Naive thymus-derived CD4-positive, alpha-beta T cell (primary cell): ENCODE results near the gene ARHGEF40. TPM values are rescaled to one million over a fixed set of nuclear protein-coding genes. Genes with fewer than 3 reads are reported as not detected.

ENCODE experiments used
- ATAC-seq: fragments of 150-1000 bp; cut with Tn5 transposase; 2 replicates; pipeline ENCODE4 v1.10.0; 2021; ENCODE audit warnings: mild to moderate bottlenecking, moderate library complexity
- CTCF ChIA-PET: fragments of 350-600 bp; sonication (Branson Sonifier 250); formaldehyde crosslinking; loops from one replicate; lab custom pipeline; 2021; ENCODE audit warnings: antibody characterized with exemption; lab: Charles Lee
- POLR2A ChIA-PET: fragments of 350-600 bp; sonication (Branson Sonifier 250); formaldehyde crosslinking; loops from one replicate; lab custom pipeline; 2021; ENCODE audit warnings: antibody characterized with exemption, inconsistent platforms; lab: Charles Lee
- DNase-seq, 9 donors: peaks; one replicate each; pipeline versions ENCODE4 v3.0.0 to v3.0.0-alpha.2; 2020 to 2022; ENCODE audit warnings: mixed read lengths in 1 of 9
- H3K27ac ChIP-seq: one replicate; pipeline ENCODE4 v1.7.0; 2013; ENCODE audit warnings: mild to moderate bottlenecking, low read depth, low read length, moderate library complexity
- H3K27me3 ChIP-seq, 2 donors: one replicate each; pipeline ENCODE4 v1.7.0; 2013; ENCODE audit warnings: low read length in 2 of 2, mild to moderate bottlenecking in 2 of 2, moderate library complexity in 2 of 2; ENCODE audit not compliant: control insufficient read depth in 2 of 2, insufficient read depth in 2 of 2
- H3K36me3 ChIP-seq, 3 experiments: 1 replicate in 2 of 3; 2 replicates in 1 of 3; pipeline ENCODE4 v1.7.0; 2013; ENCODE audit warnings: low read length in 3 of 3, mild to moderate bottlenecking in 3 of 3, moderate library complexity in 1 of 3; ENCODE audit not compliant: insufficient read depth in 3 of 3, control insufficient read depth in 2 of 3
- H3K4me1 ChIP-seq, 2 donors: one replicate each; pipeline ENCODE4 v1.7.0; 2013; ENCODE audit warnings: low read length in 2 of 2, mild to moderate bottlenecking in 2 of 2, moderate library complexity in 1 of 2; ENCODE audit not compliant: control insufficient read depth in 2 of 2, insufficient read depth in 2 of 2
- H3K4me3 ChIP-seq: 2 replicates; pipeline ENCODE4 v1.7.0; 2013; ENCODE audit warnings: mild to moderate bottlenecking, low read length
- H3K9me3 ChIP-seq, 3 experiments: 1 replicate in 2 of 3; 2 replicates in 1 of 3; pipeline ENCODE4 v1.7.0; 2013; ENCODE audit warnings: low read length in 3 of 3; ENCODE audit not compliant: control insufficient read depth in 2 of 3
- H3K27ac Mint-ChIP-seq, 9 donors: one replicate each; pipeline ENCODE4 v1.8.0; 2020 to 2022; ENCODE audit warnings: mixed read lengths in 9 of 9, mild to moderate bottlenecking in 8 of 9, moderate library complexity in 5 of 9, inconsistent platforms in 2 of 9
- H3K27me3 Mint-ChIP-seq, 5 donors: one replicate each; pipeline ENCODE4 v1.8.0; 2021 to 2022; ENCODE audit warnings: mixed read lengths in 5 of 5, mild to moderate bottlenecking in 1 of 5
- H3K36me3 Mint-ChIP-seq, 5 donors: one replicate each; pipeline ENCODE4 v1.8.0; 2020 to 2022; ENCODE audit warnings: mixed read lengths in 5 of 5, mild to moderate bottlenecking in 3 of 5, inconsistent platforms in 1 of 5
- H3K4me1 Mint-ChIP-seq, 7 donors: one replicate each; pipeline ENCODE4 v1.8.0; 2020 to 2022; ENCODE audit warnings: mixed read lengths in 7 of 7, mild to moderate bottlenecking in 3 of 7, inconsistent platforms in 1 of 7
- H3K4me3 Mint-ChIP-seq, 10 donors: one replicate each; pipeline ENCODE4 v1.8.0; 2020 to 2022; ENCODE audit warnings: mild to moderate bottlenecking in 10 of 10, mixed read lengths in 10 of 10, moderate library complexity in 6 of 10, inconsistent platforms in 2 of 10
- H3K9me3 Mint-ChIP-seq, 11 donors: one replicate each; pipeline ENCODE4 v1.8.0; 2020 to 2022; ENCODE audit warnings: mixed read lengths in 11 of 11, mild to moderate bottlenecking in 4 of 11, inconsistent platforms in 1 of 11, moderate library complexity in 1 of 11
- intact Hi-C, 2 donors: fragments of 100-400 bp; cut with micrococcal nuclease; formaldehyde crosslinking; loops; one replicate each; pipeline ENCODE4 v1.15.1; 2023
- polyA plus RNA-seq, 2 donors: library from polyadenylated mRNA; unstranded; fragments of 300-500 nt; fragmentation: Illumina TruSeq; gene quantifications; one replicate each; pipeline ENCODE4 v1.2.3, GENCODE V29; 2021
- total RNA-seq, 6 experiments: library from RNA in 5 of 6; stranded (reverse) in 5 of 6; gene quantifications; 1 replicate in 5 of 6; 2 replicates in 1 of 6; pipeline ENCODE4 v1.2.3 and lab custom pipeline; 2021 to 2026

ARHGEF40 gene
- total and polyA plus RNA-seq, 7 experiments from 2014 or later, result 0.11 to 40.5 (median 0.81) TPM; not detected in 2

DNA sequence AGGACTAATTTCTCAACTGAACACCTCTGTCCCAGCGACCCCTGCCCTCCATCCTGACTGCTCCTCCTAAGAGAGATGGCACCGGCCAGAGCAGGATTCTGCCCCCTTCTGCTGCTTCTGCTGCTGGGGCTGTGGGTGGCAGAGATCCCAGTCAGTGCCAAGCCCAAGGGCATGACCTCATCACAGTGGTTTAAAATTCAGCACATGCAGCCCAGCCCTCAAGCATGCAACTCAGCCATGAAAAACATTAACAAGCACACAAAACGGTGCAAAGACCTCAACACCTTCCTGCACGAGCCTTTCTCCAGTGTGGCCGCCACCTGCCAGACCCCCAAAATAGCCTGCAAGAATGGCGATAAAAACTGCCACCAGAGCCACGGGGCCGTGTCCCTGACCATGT is 27.2 kb upstream of the ARHGEF40 start:
- peaks cover 3 to 40% (median 13%) of the 10 kb centered on the region in 5 donors for H3K27me3 Mint-ChIP-seq
- intact Hi-C loops, result loop anchor here in 1 of 2 donors (5.0 kb wide), 1 partner anchor 346 kb away; no protein-coding TSS in a partner anchor
- no peaks in the 10 kb centered on the region for H3K4me1 ChIP-seq
- no peaks in the 10 kb centered on the region for H3K27me3 ChIP-seq
- no peak overlapping the region for H3K27ac ChIP-seq
- H3K4me3 Mint-ChIP-seq, result no peak overlapping the region
- H3K27ac Mint-ChIP-seq, result no peak overlapping the region
- H3K36me3 Mint-ChIP-seq, result no peaks in the 10 kb centered on the region
- POLR2A ChIA-PET, result no interaction called here
- no peaks in the 10 kb centered on the region for H3K9me3 Mint-ChIP-seq
- CTCF ChIA-PET, result interaction anchor here (2.0 to 2.5 kb wide), 2 partner anchors 29 to 61 kb away, joined by 9 to 29 read pairs; no protein-coding TSS in a partner anchor
- H3K4me3 ChIP-seq, result no peak overlapping the region
- DNase-seq (no peak), ATAC-seq (no peak)
- peaks cover 2 to 9% (median 8%) of the 10 kb centered on the region in 7 donors for H3K4me1 Mint-ChIP-seq
- H3K36me3 ChIP-seq, result no peaks in the 10 kb centered on the region
- no peaks in the 10 kb centered on the region for H3K9me3 ChIP-seq

DNA sequence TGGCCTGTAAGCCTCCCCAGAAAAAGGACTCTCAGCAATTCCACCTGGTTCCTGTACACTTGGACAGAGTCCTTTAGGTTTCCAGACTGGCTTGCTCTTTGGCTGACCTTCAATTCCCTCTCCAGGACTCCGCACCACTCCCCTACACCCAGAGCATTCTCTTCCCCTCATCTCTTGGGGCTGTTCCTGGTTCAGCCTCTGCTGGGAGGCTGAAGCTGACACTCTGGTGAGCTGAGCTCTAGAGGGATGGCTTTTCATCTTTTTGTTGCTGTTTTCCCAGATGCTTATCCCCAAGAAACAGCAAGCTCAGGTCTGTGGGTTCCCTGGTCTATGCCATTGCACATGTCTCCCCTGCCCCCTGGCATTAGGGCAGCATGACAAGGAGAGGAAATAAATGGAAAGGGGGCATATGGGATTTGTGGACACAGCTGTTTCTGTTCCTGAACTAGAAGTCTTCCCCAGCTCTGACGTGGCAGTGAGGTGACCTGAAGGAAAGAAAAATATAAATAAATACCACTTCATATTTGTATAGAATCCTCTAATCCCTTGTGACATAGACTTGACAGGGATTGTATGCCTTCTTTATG is 26.6 kb upstream of the ARHGEF40 start:
- DNase-seq, result no peak
- Histone ChIP-seq H3K27me3 (no peaks in the 10 kb centered on the region), H3K4me3 (no peak overlapping the region), H3K9me3 (no peaks in the 10 kb centered on the region), H3K36me3 (no peaks in the 10 kb centered on the region), H3K4me1 (no peaks in the 10 kb centered on the region), H3K27ac (no peak overlapping the region)
- no peak for ATAC-seq
- ChIA-PET CTCF (interaction anchor here (2.0 to 2.5 kb wide), 2 partner anchors 29 to 61 kb away, joined by 9 to 29 read pairs; no protein-coding TSS in a partner anchor), POLR2A (no interaction called here)
- H3K4me1 Mint-ChIP-seq, result peaks cover 2 to 9% (median 8%) of the 10 kb centered on the region in 7 donors
- H3K36me3 Mint-ChIP-seq, result no peaks in the 10 kb centered on the region
- intact Hi-C loops, result loop anchor here in 1 of 2 donors (5.0 kb wide), 1 partner anchor 346 kb away; no protein-coding TSS in a partner anchor
- no peak overlapping the region for H3K27ac Mint-ChIP-seq
- no peak overlapping the region for H3K4me3 Mint-ChIP-seq
- no peaks in the 10 kb centered on the region for H3K9me3 Mint-ChIP-seq
- H3K27me3 Mint-ChIP-seq, result peaks cover 3 to 35% (median 13%) of the 10 kb centered on the region in 5 donors

GRCh38 chr14:21043974-21044618 is 26.0 kb upstream of the ARHGEF40 start:
- Histone ChIP-seq H3K27me3 (no peaks in the 10 kb centered on the region), H3K4me3 (no peak overlapping the region), H3K27ac (no peak overlapping the region), H3K9me3 (no peaks in the 10 kb centered on the region), H3K4me1 (no peaks in the 10 kb centered on the region), H3K36me3 (no peaks in the 10 kb centered on the region)
- Mint-ChIP-seq H3K9me3 (no peaks in the 10 kb centered on the region), H3K27me3 (peaks cover 3 to 35% (median 13%) of the 10 kb centered on the region in 5 donors), H3K27ac (no peak overlapping the region), H3K36me3 (no peaks in the 10 kb centered on the region), H3K4me3 (no peak overlapping the region), H3K4me1 (peaks cover 2 to 9% (median 8%) of the 10 kb centered on the region in 7 donors)
- CTCF ChIA-PET, result interaction anchor here (2.5 kb wide), 1 partner anchor 30 kb away, joined by 29 read pairs; no protein-coding TSS in a partner anchor
- DNase-seq (no peak), ATAC-seq (peak; percentile 46)
- intact Hi-C loops, result loop anchor here in 1 of 2 donors (5.0 kb wide), 1 partner anchor 347 kb away; no protein-coding TSS in a partner anchor
- POLR2A ChIA-PET, result no interaction called here

DNA sequence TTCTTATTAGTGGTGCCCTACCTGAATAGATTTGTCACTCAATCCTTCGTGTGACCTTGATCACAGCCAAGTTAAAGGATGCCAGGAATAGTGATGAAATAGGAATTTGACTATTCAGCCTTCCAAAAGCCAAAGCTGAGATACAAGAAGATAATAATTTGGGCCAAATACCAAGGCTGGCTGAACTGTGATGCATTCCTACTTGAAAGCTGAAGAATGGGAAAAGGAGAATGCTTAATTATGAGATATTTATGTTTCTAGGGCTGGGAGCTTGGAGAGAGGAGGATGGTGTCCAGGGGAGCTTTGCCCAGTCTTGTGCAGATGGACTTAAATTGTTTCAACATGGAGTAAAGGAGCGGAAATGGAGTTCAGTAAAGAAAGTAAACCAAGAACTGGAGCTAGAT is 22.7 kb upstream of the ARHGEF40 start:
- Histone ChIP-seq H3K36me3 (no peaks in the 10 kb centered on the region), H3K4me1 (no peaks in the 10 kb centered on the region), H3K9me3 (no peaks in the 10 kb centered on the region), H3K4me3 (no peak overlapping the region), H3K27ac (no peak overlapping the region), H3K27me3 (peaks cover 0 to 4% of the 10 kb centered on the region in 2 donors)
- POLR2A ChIA-PET, result no interaction called here
- ATAC-seq, result no peak
- intact Hi-C loops, result no loop called here
- H3K9me3 Mint-ChIP-seq, result no peaks in the 10 kb centered on the region
- DNase-seq, result no peak
- CTCF ChIA-PET, result interaction anchor here (1.0 to 2.8 kb wide), 3 partner anchors 33 to 42 kb away, joined by 4 to 14 read pairs (median 5); no protein-coding TSS in a partner anchor
- peaks cover 7 to 42% (median 14%) of the 10 kb centered on the region in 5 donors for H3K27me3 Mint-ChIP-seq
- peaks cover 2 to 9% (median 8%) of the 10 kb centered on the region in 7 donors for H3K4me1 Mint-ChIP-seq
- H3K36me3 Mint-ChIP-seq, result no peaks in the 10 kb centered on the region
- H3K4me3 Mint-ChIP-seq, result no peak overlapping the region
- H3K27ac Mint-ChIP-seq, result no peak overlapping the region

GRCh38 chr14:21048638-21049037 is 21.5 kb upstream of the ARHGEF40 start:
- Mint-ChIP-seq H3K36me3 (no peaks in the 10 kb centered on the region), H3K9me3 (no peaks in the 10 kb centered on the region), H3K27ac (peak overlapping the region in 1 of 9 donors; percentile 32), H3K4me1 (peaks cover 2 to 9% (median 8%) of the 10 kb centered on the region in 7 donors), H3K4me3 (no peak overlapping the region), H3K27me3 (peaks cover 4 to 42% (median 11%) of the 10 kb centered on the region in 5 donors)
- peaks cover 0 to 4% of the 10 kb centered on the region in 2 donors for H3K27me3 ChIP-seq
- no peak overlapping the region for H3K4me3 ChIP-seq
- ChIA-PET POLR2A (no interaction called here), CTCF (interaction anchor here (0.9 to 2.8 kb wide), 2 partner anchors 34 to 44 kb away, joined by 4 to 14 read pairs; no protein-coding TSS in a partner anchor)
- ATAC-seq (no peak), DNase-seq (no peak)
- no peaks in the 10 kb centered on the region for H3K36me3 ChIP-seq
- H3K4me1 ChIP-seq, result no peaks in the 10 kb centered on the region
- no peak overlapping the region for H3K27ac ChIP-seq
- intact Hi-C loops, result no loop called here
- no peaks in the 10 kb centered on the region for H3K9me3 ChIP-seq

GRCh38 chr14:21049271-21049673 is 20.8 kb upstream of the ARHGEF40 start:
- Histone ChIP-seq H3K36me3 (no peaks in the 10 kb centered on the region), H3K4me1 (no peaks in the 10 kb centered on the region), H3K4me3 (no peak overlapping the region), H3K27ac (no peak overlapping the region), H3K9me3 (no peaks in the 10 kb centered on the region), H3K27me3 (peaks cover 0 to 4% of the 10 kb centered on the region in 2 donors)
- intact Hi-C loops, result no loop called here
- H3K9me3 Mint-ChIP-seq, result no peaks in the 10 kb centered on the region
- no peak overlapping the region for H3K27ac Mint-ChIP-seq
- H3K36me3 Mint-ChIP-seq, result no peaks in the 10 kb centered on the region
- no peak overlapping the region for H3K4me3 Mint-ChIP-seq
- peaks cover 0 to 6% (median 5%) of the 10 kb centered on the region in 7 donors for H3K4me1 Mint-ChIP-seq
- DNase-seq, result no peak
- no peak for ATAC-seq
- ChIA-PET POLR2A (no interaction called here), CTCF (no interaction called here)
- peaks cover 4 to 40% (median 9%) of the 10 kb centered on the region in 5 donors for H3K27me3 Mint-ChIP-seq
